B cell (primary cell): ENCODE data around the gene DYNC2I2. TPM values are rescaled to one million over a fixed set of nuclear protein-coding genes. Genes with fewer than 3 reads are reported as not detected.

Experiments
- ATAC-seq: fragments of 200-7000 bp; cut with Tn5 transposase; one replicate; pipeline ENCODE4 v1.10.0; 2021; ENCODE audit warnings: low read depth, mild to moderate bottlenecking, moderate number of reproducible peaks, moderate library complexity
- CTCF ChIA-PET: fragments of 350-600 bp; sonication (Branson Sonifier 250); formaldehyde crosslinking; loops from one replicate; lab custom pipeline; 2021; ENCODE audit warnings: antibody characterized with exemption, inconsistent platforms; lab: Charles Lee
- POLR2A ChIA-PET: fragments of 350-600 bp; sonication (Branson Sonifier 250); formaldehyde crosslinking; loops from one replicate; lab custom pipeline; 2021; ENCODE audit warnings: antibody characterized with exemption; lab: Charles Lee
- DNase-seq: peaks from one replicate; pipeline ENCODE4 v3.0.0; 2013
- H2AFZ ChIP-seq: 2 replicates; pipeline ENCODE4 v1.6.1; 2012; ENCODE audit warnings: mild to moderate bottlenecking, low read depth, low read length; ENCODE audit not compliant: insufficient read depth, poor library complexity, severe bottlenecking
- H3K27ac ChIP-seq, 2 donors: 1 replicate in 1 of 2; 2 replicates in 1 of 2; pipeline ENCODE4 v1.5.1; 2012 to 2013; ENCODE audit warnings: low read length in 2 of 2, mild to moderate bottlenecking in 2 of 2, moderate library complexity in 1 of 2
- H3K27me3 ChIP-seq, 4 experiments: fragments of 200-600 bp in 1 of 4; sonication (generic) in 1 of 4; replicated peaks in 1 of 4; 1 replicate in 2 of 4; 2 replicates in 2 of 4; pipeline versions ENCODE4 v1.6.1 to v1.7.0; 2013 to 2016; ENCODE audit warnings: low read length in 3 of 4, mild to moderate bottlenecking in 2 of 4, mixed read lengths in 1 of 4, moderate library complexity in 1 of 4; ENCODE audit not compliant: insufficient read depth in 4 of 4, control insufficient read depth in 3 of 4; ENCODE audit errors: control extremely low read depth in 1 of 4
- H3K36me3 ChIP-seq, 2 experiments: replicated peaks in 1 of 2; 1 replicate in 1 of 2; 2 replicates in 1 of 2; pipeline versions ENCODE4 v1.6.1 to v1.7.1; 2013; ENCODE audit warnings: low read length in 1 of 2; ENCODE audit not compliant: insufficient read depth in 2 of 2, control insufficient read depth in 1 of 2; ENCODE audit errors: control extremely low read depth in 1 of 2, extremely low read depth in 1 of 2
- H3K4me1 ChIP-seq, 2 donors: fragments of 200-600 bp in 1 of 2; sonication (generic) in 1 of 2; 1 replicate in 1 of 2; 2 replicates in 1 of 2; pipeline versions ENCODE4 v1.5.1 to v1.6.1; 2013 to 2017; ENCODE audit warnings: low read length in 2 of 2; ENCODE audit not compliant: control insufficient read depth in 2 of 2, insufficient read depth in 2 of 2
- H3K4me2 ChIP-seq: replicated peaks from 2 replicates; pipeline ENCODE3; 2012; ENCODE audit warnings: mild to moderate bottlenecking, low read depth, low read length; ENCODE audit not compliant: poor library complexity, severe bottlenecking
- H3K4me3 ChIP-seq, 5 experiments: fragments of 200-600 bp in 1 of 5; sonication (generic) in 1 of 5; 1 replicate in 3 of 5; 2 replicates in 2 of 5; pipeline versions ENCODE4 v1.5.1 to v1.7.0; 2011 to 2016; ENCODE audit warnings: low read length in 4 of 5, mild to moderate bottlenecking in 4 of 5, low read depth in 2 of 5, control low read depth in 1 of 5, moderate library complexity in 1 of 5; ENCODE audit not compliant: insufficient read depth in 1 of 5; ENCODE audit errors: control extremely low read depth in 1 of 5, extremely low read depth in 1 of 5
- H3K79me2 ChIP-seq: fragments of 200-600 bp; sonication (generic); one replicate; pipeline ENCODE4 v1.6.0; 2016; ENCODE audit warnings: low read length; ENCODE audit not compliant: control insufficient read depth, insufficient read depth
- H3K9ac ChIP-seq: fragments of 200-600 bp; sonication (generic); 2 replicates; pipeline ENCODE4 v1.6.1; 2017; ENCODE audit warnings: mild to moderate bottlenecking, low read length, moderate library complexity
- H3K9me3 ChIP-seq, 3 donors: one replicate each; pipeline versions ENCODE4 v1.6.1 to v1.7.1; 2013; ENCODE audit warnings: low read length in 2 of 3; ENCODE audit not compliant: control insufficient read depth in 2 of 3, insufficient read depth in 1 of 3; ENCODE audit errors: control extremely low read depth in 1 of 3
- H4K20me1 ChIP-seq: 2 replicates; pipeline ENCODE4 v1.6.0; 2012; ENCODE audit warnings: mild to moderate bottlenecking, low read length; ENCODE audit not compliant: insufficient read depth, control insufficient read depth, poor library complexity, severe bottlenecking
- H3K27ac Mint-ChIP-seq: one replicate; pipeline ENCODE4 v1.8.0; 2021; ENCODE audit warnings: mixed read lengths
- H3K27me3 Mint-ChIP-seq: one replicate; pipeline ENCODE4 v1.8.0; 2021; ENCODE audit warnings: mixed read lengths
- H3K4me1 Mint-ChIP-seq: one replicate; pipeline ENCODE4 v1.8.0; 2021; ENCODE audit warnings: mixed read lengths
- H3K4me3 Mint-ChIP-seq: one replicate; pipeline ENCODE4 v1.8.0; 2021; ENCODE audit warnings: mixed read lengths
- H3K9me3 Mint-ChIP-seq: one replicate; pipeline ENCODE4 v1.8.0; 2022; ENCODE audit warnings: mixed read lengths; ENCODE audit not compliant: insufficient read depth
- EZH2 ChIP-seq: IDR thresholded peaks from 2 replicates; pipeline ENCODE4 v1.6.1; 2012; ENCODE audit warnings: borderline replicate concordance, low read depth, mild to moderate bottlenecking, moderate library complexity, low read length; ENCODE audit not compliant: insufficient read depth, poor library complexity, severe bottlenecking
- WGBS: methylation state at CpG from one replicate; pipeline ENCODE4 v1.1.5; 2013; ENCODE audit warnings: missing lambda C conversion rate; ENCODE audit not compliant: insufficient coverage; 5-methylcytosine and 5-hydroxymethylcytosine counted together
- intact Hi-C: fragments of 100-400 bp; cut with micrococcal nuclease; formaldehyde crosslinking; loops from one replicate; pipeline ENCODE4 v1.10.0; 2022
- polyA plus RNA-seq: library from polyadenylated mRNA; depleted of rRNA; stranded (reverse); fragments of >200 nt; gene quantifications from 2 replicates; pipeline ENCODE4 v1.2.3, GENCODE V29; 2012
- total RNA-seq, 2 donors: library from RNA; stranded (reverse); fragments of 120-200 nt in 1 of 2; gene quantifications; 1 replicate in 1 of 2; 2 replicates in 1 of 2; pipeline versions ENCODE4 v1.2.3 to v1.2.4, GENCODE V29; 2013 to 2022
- TF ChIP-seq, protein P1 (sequence below): fragments of 200-600 bp; IDR thresholded peaks from one replicate; pipeline ENCODE4 v1.8.0; 2022; ENCODE audit warnings: antibody characterized with exemption, mild to moderate bottlenecking

DYNC2I2 gene
- total and polyA plus RNA-seq, 2 donors (not counting 1 experiment from before 2014, with no cell fraction given) = 76.6 to 109 TPM

DNA sequence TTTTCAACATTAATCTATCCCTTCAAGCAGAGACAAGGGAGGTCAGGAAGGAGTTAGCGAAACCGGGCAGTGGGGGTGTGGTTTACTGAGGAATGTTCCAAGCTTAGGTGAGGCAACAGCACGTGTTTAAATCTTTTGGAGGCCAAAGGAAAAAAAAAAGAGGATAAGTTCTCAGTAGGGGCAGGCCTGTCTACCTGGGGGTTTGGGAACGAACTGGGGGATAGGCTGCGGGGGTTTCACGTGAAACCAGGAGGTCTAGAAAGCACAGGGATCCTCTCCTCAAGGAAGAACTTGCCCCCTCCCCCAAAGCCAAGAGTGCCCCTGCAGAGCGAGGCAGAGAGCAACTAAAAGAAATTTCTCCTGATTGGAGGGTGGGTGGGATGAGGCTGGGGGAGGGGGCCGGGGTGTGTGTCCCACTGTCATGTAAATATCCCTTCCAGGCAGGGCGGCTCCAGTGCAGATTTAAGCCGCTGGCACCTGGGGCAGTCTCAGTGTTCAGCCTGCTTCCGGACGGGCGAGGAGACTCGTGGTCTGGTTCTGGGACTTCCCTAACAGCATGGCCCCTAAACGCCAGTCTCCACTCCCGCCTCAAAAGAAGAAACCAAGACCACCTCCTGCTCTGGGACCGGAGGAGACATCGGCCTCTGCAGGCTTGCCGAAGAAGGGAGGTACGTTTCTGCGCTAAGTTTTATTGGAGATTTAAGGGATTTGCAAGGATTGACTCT is 26.9 kb upstream of the DYNC2I2 start:
- Histone ChIP-seq H3K27me3 (no peaks in the 10 kb centered on the region), H3K4me2 (peak overlapping the region; percentile 93), H3K36me3 (peaks cover 0 to 6% of the 10 kb centered on the region in 2 experiments), H3K9me3 (peaks cover 0 to 11% (median 0%) of the 10 kb centered on the region in 3 donors), H4K20me1 (peaks cover 9% of the 10 kb centered on the region), H3K4me1 (peaks cover 45 to 64% of the 10 kb centered on the region in 2 donors), H2AFZ (peak overlapping the region; percentile 73), H3K4me3 (peak overlapping the region; percentile 85 to 99 (median 88)), H3K9ac (peak overlapping the region; percentile 94), H3K79me2 (peaks cover 82% of the 10 kb centered on the region), H3K27ac (peak overlapping the region; percentile 94)
- intact Hi-C loops = loop anchor here (1.0 to 2.0 kb wide), 3 partner anchors 19 to 263 kb away; partner anchors contain the start of genes DOLK, DYNC2I2, NUP188 and PKN3
- ChIA-PET CTCF (interaction anchor here (0.5 to 1.9 kb wide), 8 partner anchors 8 to 135 kb away, joined by 3 to 16 read pairs (median 5); partner anchors contain the start of genes ENDOG and PKN3), POLR2A (interaction anchor here (0.5 to 1.9 kb wide), 9 partner anchors 10 to 192 kb away, joined by 3 to 6 read pairs (median 3); partner anchors contain the start of genes DYNC2I2 and ZDHHC12)
- Mint-ChIP-seq H3K4me1 (peaks cover 53% of the 10 kb centered on the region), H3K27me3 (no peaks in the 10 kb centered on the region), H3K9me3 (no peaks in the 10 kb centered on the region), H3K27ac (peak overlapping the region; percentile 96), H3K4me3 (peak overlapping the region; percentile 98)
- TF ChIP-seq EZH2 = no peak
- TF ChIP-seq, protein P1, sequence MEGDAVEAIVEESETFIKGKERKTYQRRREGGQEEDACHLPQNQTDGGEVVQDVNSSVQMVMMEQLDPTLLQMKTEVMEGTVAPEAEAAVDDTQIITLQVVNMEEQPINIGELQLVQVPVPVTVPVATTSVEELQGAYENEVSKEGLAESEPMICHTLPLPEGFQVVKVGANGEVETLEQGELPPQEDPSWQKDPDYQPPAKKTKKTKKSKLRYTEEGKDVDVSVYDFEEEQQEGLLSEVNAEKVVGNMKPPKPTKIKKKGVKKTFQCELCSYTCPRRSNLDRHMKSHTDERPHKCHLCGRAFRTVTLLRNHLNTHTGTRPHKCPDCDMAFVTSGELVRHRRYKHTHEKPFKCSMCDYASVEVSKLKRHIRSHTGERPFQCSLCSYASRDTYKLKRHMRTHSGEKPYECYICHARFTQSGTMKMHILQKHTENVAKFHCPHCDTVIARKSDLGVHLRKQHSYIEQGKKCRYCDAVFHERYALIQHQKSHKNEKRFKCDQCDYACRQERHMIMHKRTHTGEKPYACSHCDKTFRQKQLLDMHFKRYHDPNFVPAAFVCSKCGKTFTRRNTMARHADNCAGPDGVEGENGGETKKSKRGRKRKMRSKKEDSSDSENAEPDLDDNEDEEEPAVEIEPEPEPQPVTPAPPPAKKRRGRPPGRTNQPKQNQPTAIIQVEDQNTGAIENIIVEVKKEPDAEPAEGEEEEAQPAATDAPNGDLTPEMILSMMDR = no peak
- peak; percentile 87 for DNase-seq
- peak; percentile 49 for ATAC-seq
- 0% methylated on average over 11 of the region's 21 CpGs for WGBS

DNA sequence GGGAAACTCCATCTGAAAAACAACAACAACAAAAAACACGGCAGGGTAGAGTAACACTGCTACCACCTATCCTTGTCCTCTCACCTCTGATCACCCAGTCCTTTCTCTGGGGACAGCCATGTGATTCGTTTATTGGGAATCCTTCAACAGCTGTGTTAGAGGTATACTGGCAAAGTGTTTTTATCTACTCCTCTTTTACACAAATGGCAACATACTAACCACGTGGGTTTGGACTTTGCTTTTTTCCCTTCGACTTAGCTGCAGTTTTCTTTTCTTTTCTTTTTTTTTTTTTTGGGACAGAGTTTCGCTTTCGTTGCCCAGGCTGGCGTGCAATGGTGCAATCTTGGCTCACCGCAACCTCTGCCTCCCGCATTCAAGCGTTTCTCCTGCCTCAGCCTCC is 21.1 kb upstream of the DYNC2I2 start:
- no peak overlapping the region for H3K27ac Mint-ChIP-seq
- Histone ChIP-seq H3K36me3 (peaks cover 0 to 14% of the 10 kb centered on the region in 2 experiments), H3K79me2 (peaks cover 58% of the 10 kb centered on the region), H3K4me3 (no peak overlapping the region), H3K9ac (no peak overlapping the region), H2AFZ (no peak overlapping the region), H4K20me1 (peaks cover 18% of the 10 kb centered on the region), H3K4me1 (peaks cover 4 to 16% of the 10 kb centered on the region in 2 donors), H3K9me3 (peaks cover 0 to 9% (median 0%) of the 10 kb centered on the region in 3 donors), H3K27ac (no peak overlapping the region), H3K27me3 (no peaks in the 10 kb centered on the region), H3K4me2 (no peak overlapping the region)
- TF ChIP-seq, protein P1 = no peak
- no peak for TF ChIP-seq EZH2
- ATAC-seq (no peak), DNase-seq (no peak)
- POLR2A ChIA-PET = interaction anchor here (0.6 kb wide), 1 partner anchor 14 kb away, joined by 6 read pairs; no protein-coding TSS in a partner anchor
- H3K9me3 Mint-ChIP-seq = no peaks in the 10 kb centered on the region
- intact Hi-C loops = no loop called here
- H3K4me3 Mint-ChIP-seq = no peak overlapping the region
- H3K27me3 Mint-ChIP-seq = no peaks in the 10 kb centered on the region
- H3K4me1 Mint-ChIP-seq = peaks cover 6% of the 10 kb centered on the region
- CTCF ChIA-PET = interaction anchor here (0.7 kb wide), 1 partner anchor 55 kb away, joined by 3 read pairs; no protein-coding TSS in a partner anchor
- 96% methylated on average over 6 of the region's 10 CpGs for WGBS
